ENCODE data around the gene DNASE1L3. TPM values are rescaled to one million over a fixed set of nuclear protein-coding genes. Genes with fewer than 3 reads are reported as not detected.

DNASE1L3 gene
- total RNA-seq, 2 donors from 2014 or later, result 0.65 TPM; not detected in 1

DNA sequence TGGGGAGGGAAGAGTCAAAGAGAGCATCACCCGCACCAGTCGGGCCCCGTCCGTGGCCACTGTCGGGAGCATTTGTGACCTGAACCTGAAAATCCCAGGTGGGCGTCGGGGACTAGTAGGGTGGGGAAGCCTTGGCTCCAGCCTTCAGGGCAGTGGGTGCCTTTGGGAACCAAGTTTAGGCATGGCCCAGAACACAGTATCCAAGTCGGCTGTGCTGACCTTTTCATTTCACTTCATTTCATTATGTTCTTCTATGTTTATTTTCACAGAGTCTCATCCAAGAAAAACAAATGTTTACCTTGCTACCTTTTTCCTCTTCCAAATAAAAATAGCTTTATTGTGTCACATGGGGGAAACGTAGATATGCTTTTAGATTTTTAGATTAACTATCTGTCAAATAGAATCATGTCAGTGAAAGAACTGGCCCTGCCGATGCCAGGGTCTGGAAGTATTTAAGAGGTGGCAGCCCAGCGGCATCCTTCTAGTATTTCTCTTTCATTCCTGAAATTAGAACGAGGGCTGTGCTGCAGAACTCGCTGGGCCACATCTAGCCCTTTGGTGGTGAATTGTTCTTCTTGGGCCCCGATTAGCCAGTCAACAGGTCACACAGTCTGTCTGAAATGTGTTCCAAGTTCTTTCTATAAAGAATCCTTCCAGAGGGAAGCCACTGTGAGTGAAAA, 60.5 kb downstream of the DNASE1L3 start:
- no peaks in the 10 kb centered on the region for H3K9me3 ChIP-seq (ENCODE audit: control insufficient read depth, low read length, poor library complexity, severe bottlenecking)
- Mint-ChIP-seq H3K36me3 (ENCODE audit: low read depth) (peaks cover 13% of the 10 kb centered on the region), H3K27me3 (no peaks in the 10 kb centered on the region), H3K4me3 (no peak overlapping the region), H3K4me1 (no peaks in the 10 kb centered on the region), H3K27ac (no peak overlapping the region)
- no peak for ATAC-seq
- no peak for DNase-seq

DNA sequence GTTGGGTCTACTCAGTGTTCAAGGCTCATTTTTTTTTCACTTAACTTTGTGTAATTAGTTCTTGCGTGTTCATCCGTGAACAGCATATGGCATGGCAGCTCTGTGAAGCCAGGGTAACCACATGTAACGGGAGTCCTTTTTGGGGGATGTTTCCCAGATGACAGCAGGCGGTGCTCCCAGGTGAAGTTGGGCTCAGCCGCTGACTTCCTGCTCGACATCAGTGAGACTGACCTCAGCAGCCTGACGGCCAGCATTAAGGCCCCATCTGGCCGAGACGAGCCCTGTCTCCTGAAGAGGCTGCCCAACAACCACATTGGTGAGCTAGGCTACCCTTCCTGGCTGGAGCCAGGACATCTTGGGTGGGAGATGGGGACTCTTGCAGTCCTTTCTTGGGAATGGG, 62.7 kb downstream of the DNASE1L3 start:
- peaks cover 11% of the 10 kb centered on the region for H3K36me3 Mint-ChIP-seq (ENCODE audit: low read depth)
- H3K27me3 Mint-ChIP-seq, result no peaks in the 10 kb centered on the region
- no peaks in the 10 kb centered on the region for H3K9me3 ChIP-seq (ENCODE audit: control insufficient read depth, low read length, poor library complexity, severe bottlenecking)
- ATAC-seq (no peak), DNase-seq (no peak)
- H3K4me3 Mint-ChIP-seq, result no peak overlapping the region
- H3K4me1 Mint-ChIP-seq, result no peaks in the 10 kb centered on the region
- no peak overlapping the region for H3K27ac Mint-ChIP-seq

DNA sequence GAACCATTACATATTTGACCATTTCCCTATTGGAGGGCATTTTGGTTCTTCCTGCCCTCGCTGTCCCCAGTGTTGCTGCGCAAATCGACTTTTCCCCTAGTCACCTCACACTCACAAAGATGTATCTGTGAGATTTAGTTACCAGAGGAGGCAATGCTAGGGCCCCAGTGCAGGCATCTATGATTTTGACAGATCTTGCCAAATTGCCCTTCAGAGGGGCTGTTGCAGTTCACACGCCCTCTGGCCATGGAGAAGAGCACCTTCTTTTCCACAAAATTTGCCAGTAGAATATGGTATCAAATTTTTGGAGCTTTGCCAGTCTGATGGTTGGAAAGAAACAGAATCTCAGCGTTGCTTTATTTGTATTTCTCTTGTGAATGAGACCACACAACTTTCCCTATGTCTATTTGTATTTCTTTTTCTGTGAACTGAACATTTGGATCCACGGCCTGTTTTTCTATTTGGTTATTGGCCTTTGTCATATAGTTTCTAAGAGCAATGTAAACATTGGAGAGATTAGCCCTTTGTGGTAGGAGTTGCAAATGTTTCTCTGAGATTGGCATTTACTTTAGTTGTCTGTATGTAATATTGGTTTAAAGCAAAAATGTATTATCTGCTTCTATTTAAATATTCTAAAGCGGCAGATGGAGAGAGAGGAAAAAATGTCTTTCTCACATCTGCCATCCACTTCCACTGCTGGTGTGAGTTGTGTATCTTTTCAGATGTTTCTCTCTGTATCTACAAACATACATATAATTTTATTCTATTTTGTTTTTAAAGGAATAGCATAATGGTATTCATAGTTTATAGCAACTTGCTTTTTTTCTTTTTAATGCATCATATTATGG, 66.1 kb downstream of the DNASE1L3 start:
- DNase-seq (no peak), ATAC-seq (no peak)
- Mint-ChIP-seq H3K4me3 (no peak overlapping the region), H3K4me1 (no peaks in the 10 kb centered on the region), H3K36me3 (ENCODE audit: low read depth) (peaks cover 8% of the 10 kb centered on the region), H3K27me3 (no peaks in the 10 kb centered on the region), H3K27ac (no peak overlapping the region)
- H3K9me3 ChIP-seq (ENCODE audit: control insufficient read depth, low read length, poor library complexity, severe bottlenecking), result no peaks in the 10 kb centered on the region

DNA sequence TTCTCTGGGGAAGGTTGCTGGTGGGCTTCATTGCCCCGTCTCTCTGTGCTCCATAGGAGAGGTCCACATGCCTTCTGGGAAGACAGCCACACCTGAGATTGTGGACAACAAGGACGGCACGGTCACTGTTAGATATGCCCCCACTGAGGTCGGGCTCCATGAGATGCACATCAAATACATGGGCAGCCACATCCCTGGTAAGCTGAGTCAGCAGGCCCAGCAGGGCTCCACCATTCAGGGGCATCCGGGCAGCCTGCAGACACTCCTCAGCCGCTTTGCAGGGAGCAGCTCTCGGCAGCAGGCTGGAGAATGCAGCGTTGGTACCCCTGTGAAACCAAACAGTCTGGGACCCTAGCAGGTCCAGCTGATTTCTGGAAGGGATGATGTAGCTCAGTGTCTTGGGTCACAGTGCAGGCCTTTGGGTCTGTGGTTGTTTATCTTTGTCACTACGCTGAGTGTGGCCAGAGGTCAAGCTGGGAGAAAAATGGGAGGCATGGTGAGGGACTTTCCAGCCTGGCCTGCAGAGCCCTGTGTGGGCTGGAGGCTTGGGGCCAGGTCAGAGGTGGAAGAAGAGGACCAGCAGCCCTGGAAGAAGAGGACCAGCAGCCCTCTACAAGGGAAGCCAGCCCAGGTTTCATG, 67.2 kb downstream of the DNASE1L3 start:
- ATAC-seq (no peak), DNase-seq (no peak)
- Mint-ChIP-seq H3K36me3 (ENCODE audit: low read depth) (peaks cover 9% of the 10 kb centered on the region), H3K27ac (peak overlapping the region; percentile 54), H3K4me1 (peaks cover 3% of the 10 kb centered on the region), H3K4me3 (no peak overlapping the region), H3K27me3 (no peaks in the 10 kb centered on the region)
- H3K9me3 ChIP-seq (ENCODE audit: control insufficient read depth, low read length, poor library complexity, severe bottlenecking), result no peaks in the 10 kb centered on the region

Other genes with a start within 250 kb of the DNASE1L3 start
- 10 to 100 TPM; 41.1 to 42.5 TPM for gene FLNB, start 202.6 kb downstream of the DNASE1L3 start, total RNA-seq
- gene ABHD6, start 26.8 kb upstream of the DNASE1L3 start, total RNA-seq, result 1 to 10 TPM; 2.1 to 2.9 TPM
- gene RPP14, start 95.3 kb upstream of the DNASE1L3 start, total RNA-seq, result 10 to 100 TPM; 16.4 to 19.4 TPM
- gene HTD2, start 95.5 kb upstream of the DNASE1L3 start, total RNA-seq, result 1 to 10 TPM; 6.9 to 7.3 TPM
- 10 to 100 TPM; 20.1 to 23.1 TPM for gene PXK, start 121.9 kb upstream of the DNASE1L3 start, total RNA-seq
- 10 to 100 TPM; 25.6 to 29.9 TPM for gene PDHB, start 222.9 kb upstream of the DNASE1L3 start, total RNA-seq